DOHH2 (cell line): Measurements from ENCODE around the gene ZNF276.

Source experiments
- H3F3A ChIP-seq: fragments of 200-600 bp; sonication (generic), shearing (Covaris generic); 2 replicates; pipeline ENCODE4 v1.6.0; 2016; ENCODE audit warnings: antibody characterized with exemption, mild to moderate bottlenecking; ENCODE audit not compliant: control insufficient read depth, insufficient read depth
- H3K27ac ChIP-seq: fragments of 200-600 bp; sonication (generic); 2 replicates; pipeline ENCODE4 v1.5.1; 2014; ENCODE audit warnings: low read depth, mild to moderate bottlenecking, low read length, moderate library complexity
- H3K27me3 ChIP-seq: fragments of 200-600 bp; sonication (generic); 2 replicates; pipeline ENCODE4 v1.6.1; 2014; ENCODE audit warnings: mild to moderate bottlenecking, low read length, mixed read lengths; ENCODE audit not compliant: control insufficient read depth
- H3K36me3 ChIP-seq: fragments of 200-600 bp; sonication (generic); 2 replicates; pipeline ENCODE4 v1.6.1; 2014; ENCODE audit warnings: mild to moderate bottlenecking, low read length, moderate library complexity, mixed read lengths; ENCODE audit not compliant: control insufficient read depth
- H3K4me1 ChIP-seq: fragments of 200-600 bp; sonication (generic); 2 replicates; pipeline ENCODE4 v1.6.1; 2014; ENCODE audit warnings: mild to moderate bottlenecking, low read length, mixed read lengths; ENCODE audit not compliant: control insufficient read depth
- H3K4me2 ChIP-seq: fragments of 200-600 bp; sonication (generic); 2 replicates; pipeline ENCODE4 v1.6.0; 2014; ENCODE audit warnings: mild to moderate bottlenecking, low read length, moderate library complexity
- H3K4me3 ChIP-seq: fragments of 200-600 bp; sonication (generic); 2 replicates; pipeline ENCODE4 v1.5.1; 2014; ENCODE audit warnings: mild to moderate bottlenecking, low read length, mixed read lengths
- H3K79me2 ChIP-seq: fragments of 200-600 bp; sonication (generic); 2 replicates; pipeline ENCODE4 v1.6.1; 2014; ENCODE audit warnings: mild to moderate bottlenecking, low read length, mixed read lengths; ENCODE audit not compliant: control insufficient read depth
- H3K9me2 ChIP-seq: fragments of 200-600 bp; sonication (generic); replicated peaks from 2 replicates; pipeline ENCODE4 v1.6.1; 2014; ENCODE audit warnings: mild to moderate bottlenecking, low read length, mixed read lengths; ENCODE audit not compliant: control insufficient read depth
- H3K9me3 ChIP-seq: fragments of 200-600 bp; sonication (generic); 2 replicates; pipeline ENCODE4 v1.6.1; 2014; ENCODE audit warnings: antibody characterized with exemption, low read length, mixed read lengths; ENCODE audit not compliant: control insufficient read depth, insufficient read depth
- H4K20me1 ChIP-seq: fragments of 200-600 bp; sonication (generic); 2 replicates; pipeline ENCODE4 v1.6.0; 2014; ENCODE audit warnings: low read depth, mild to moderate bottlenecking, antibody characterized with exemption, low read length, moderate library complexity; ENCODE audit not compliant: control insufficient read depth, insufficient read depth
- EZH2phosphoT487 ChIP-seq: fragments of 200-600 bp; sonication (generic); IDR thresholded peaks from 2 replicates; pipeline ENCODE4 v1.6.1; 2017; ENCODE audit warnings: borderline replicate concordance, mild to moderate bottlenecking, antibody characterized with exemption, low read length, moderate library complexity, mixed read lengths
- TF ChIP-seq, protein P1 (sequence below): fragments of 200-600 bp; sonication (generic); IDR thresholded peaks from one replicate; pipeline ENCODE4 v1.5.1; 2014; ENCODE audit warnings: antibody characterized with exemption, mild to moderate bottlenecking, low read depth, low read length; ENCODE audit not compliant: poor library complexity, severe bottlenecking

Gene ZNF276

GRCh38 chr16:89737341-89738071 lies 16.2 kb downstream of the ZNF276 start:
- TF ChIP-seq EZH2phosphoT487 = no peak
- TF ChIP-seq, protein P1, sequence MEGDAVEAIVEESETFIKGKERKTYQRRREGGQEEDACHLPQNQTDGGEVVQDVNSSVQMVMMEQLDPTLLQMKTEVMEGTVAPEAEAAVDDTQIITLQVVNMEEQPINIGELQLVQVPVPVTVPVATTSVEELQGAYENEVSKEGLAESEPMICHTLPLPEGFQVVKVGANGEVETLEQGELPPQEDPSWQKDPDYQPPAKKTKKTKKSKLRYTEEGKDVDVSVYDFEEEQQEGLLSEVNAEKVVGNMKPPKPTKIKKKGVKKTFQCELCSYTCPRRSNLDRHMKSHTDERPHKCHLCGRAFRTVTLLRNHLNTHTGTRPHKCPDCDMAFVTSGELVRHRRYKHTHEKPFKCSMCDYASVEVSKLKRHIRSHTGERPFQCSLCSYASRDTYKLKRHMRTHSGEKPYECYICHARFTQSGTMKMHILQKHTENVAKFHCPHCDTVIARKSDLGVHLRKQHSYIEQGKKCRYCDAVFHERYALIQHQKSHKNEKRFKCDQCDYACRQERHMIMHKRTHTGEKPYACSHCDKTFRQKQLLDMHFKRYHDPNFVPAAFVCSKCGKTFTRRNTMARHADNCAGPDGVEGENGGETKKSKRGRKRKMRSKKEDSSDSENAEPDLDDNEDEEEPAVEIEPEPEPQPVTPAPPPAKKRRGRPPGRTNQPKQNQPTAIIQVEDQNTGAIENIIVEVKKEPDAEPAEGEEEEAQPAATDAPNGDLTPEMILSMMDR = no peak
- Histone ChIP-seq H3K4me3 (no peak overlapping the region), H3K9me2 (no peaks in the 10 kb centered on the region), H3K4me1 (no peaks in the 10 kb centered on the region), H3K9me3 (no peaks in the 10 kb centered on the region), H3K36me3 (peaks cover 90% of the 10 kb centered on the region), H3K27me3 (no peaks in the 10 kb centered on the region), H3F3A (peaks cover 12% of the 10 kb centered on the region), H3K27ac (no peak overlapping the region), H3K79me2 (peaks cover 24% of the 10 kb centered on the region), H4K20me1 (peaks cover 12% of the 10 kb centered on the region), H3K4me2 (no peak overlapping the region)

DNA sequence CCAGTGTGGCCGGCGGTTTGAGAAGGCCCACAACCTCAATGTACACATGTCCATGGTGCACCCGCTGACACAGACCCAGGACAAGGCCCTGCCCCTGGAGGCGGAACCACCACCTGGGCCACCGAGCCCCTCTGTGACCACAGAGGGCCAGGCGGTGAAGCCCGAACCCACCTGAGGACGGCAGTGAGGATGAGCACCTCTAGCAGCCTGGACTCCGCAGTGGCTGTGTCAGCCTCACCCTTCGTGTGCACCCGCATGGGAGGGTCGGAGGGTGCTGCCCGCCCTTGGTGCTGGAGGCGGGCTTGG lies 16.7 kb downstream of the ZNF276 start:
- H3K4me2 ChIP-seq = no peak overlapping the region
- peaks cover 10% of the 10 kb centered on the region for H3F3A ChIP-seq
- TF ChIP-seq, protein P1 = no peak
- no peak for TF ChIP-seq EZH2phosphoT487
- no peaks in the 10 kb centered on the region for H3K9me3 ChIP-seq
- H3K36me3 ChIP-seq = peaks cover 96% of the 10 kb centered on the region
- H3K27ac ChIP-seq = no peak overlapping the region
- no peak overlapping the region for H3K4me3 ChIP-seq
- H3K9me2 ChIP-seq = no peaks in the 10 kb centered on the region
- H3K27me3 ChIP-seq = no peaks in the 10 kb centered on the region
- H4K20me1 ChIP-seq = peaks cover 12% of the 10 kb centered on the region
- no peaks in the 10 kb centered on the region for H3K4me1 ChIP-seq
- peaks cover 24% of the 10 kb centered on the region for H3K79me2 ChIP-seq

DNA sequence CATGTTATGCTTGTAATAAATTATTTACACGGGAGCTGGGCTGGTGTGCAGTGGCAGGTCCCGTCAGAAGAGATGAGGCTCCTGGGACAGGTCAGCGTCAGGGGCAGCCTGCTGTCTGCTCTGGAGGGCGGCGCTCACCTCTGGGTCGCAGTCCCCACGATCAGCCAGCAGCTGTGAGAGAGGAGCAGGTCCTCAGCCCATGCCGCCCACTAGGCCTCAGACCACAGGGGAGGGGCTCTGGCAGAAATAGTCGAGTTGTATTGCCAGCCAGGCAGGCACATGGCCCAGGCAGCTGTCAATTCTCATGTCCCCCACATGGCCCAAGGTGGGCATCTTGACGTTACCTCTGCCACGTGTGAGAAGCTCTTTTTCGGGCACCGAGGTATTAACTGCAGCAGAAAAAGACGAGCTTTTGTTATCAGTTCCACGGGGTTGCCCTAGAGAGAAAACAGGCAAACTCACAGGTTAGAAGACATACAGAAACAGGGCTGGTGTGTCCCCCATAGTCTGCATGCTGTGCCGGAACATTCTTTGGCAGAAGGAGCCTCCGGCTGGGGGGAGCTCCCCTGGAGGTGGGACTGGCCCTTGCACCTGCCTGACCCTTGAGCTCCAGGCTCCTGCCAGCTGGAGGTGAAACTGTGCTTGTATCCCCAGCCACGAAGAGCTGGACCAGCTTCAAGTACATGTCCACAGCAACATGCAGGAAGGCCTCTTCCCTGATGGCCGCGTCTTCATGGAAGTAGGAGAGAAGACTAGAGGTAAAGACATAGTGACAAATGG lies 17.4 kb downstream of the ZNF276 start:
- H3K4me3 ChIP-seq = no peak overlapping the region
- no peaks in the 10 kb centered on the region for H3K4me1 ChIP-seq
- peaks cover 7% of the 10 kb centered on the region; the same call in 1 of the 2 replicates for H3F3A ChIP-seq
- H3K9me2 ChIP-seq = no peaks in the 10 kb centered on the region
- H3K36me3 ChIP-seq = peaks cover 98% of the 10 kb centered on the region
- no peak overlapping the region for H3K4me2 ChIP-seq
- peaks cover 24% of the 10 kb centered on the region for H3K79me2 ChIP-seq
- peaks cover 10% of the 10 kb centered on the region for H4K20me1 ChIP-seq
- H3K9me3 ChIP-seq = no peaks in the 10 kb centered on the region
- H3K27ac ChIP-seq = no peak overlapping the region
- TF ChIP-seq EZH2phosphoT487 = no peak
- TF ChIP-seq, protein P1 = no peak
- no peaks in the 10 kb centered on the region for H3K27me3 ChIP-seq
